Measurements from ENCODE around the gene UBE2E2.

Gene UBE2E2

DNA sequence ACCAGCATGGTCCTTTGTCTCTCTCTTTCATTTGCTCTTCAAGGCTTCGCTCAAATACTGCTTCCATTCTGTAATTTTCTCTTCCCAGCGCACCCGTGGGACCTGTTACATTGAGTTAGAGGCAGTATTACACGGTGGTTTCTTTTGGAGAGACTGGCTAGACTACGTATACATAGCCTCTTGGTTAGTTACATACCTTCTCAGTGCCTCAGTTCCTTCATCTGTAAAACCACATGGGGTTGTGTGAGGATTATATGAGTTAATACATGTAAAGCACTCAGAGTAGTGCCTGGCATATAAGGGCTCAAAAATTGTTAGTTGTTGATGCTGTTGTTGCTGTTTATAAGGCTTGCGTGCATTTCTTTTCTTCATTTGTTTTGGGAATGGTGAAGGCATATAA lies 33.8 kb downstream of the UBE2E2 start:
- no peak for DNase-seq (ENCODE audit: low read depth)
- H3K4me3 ChIP-seq (ENCODE audit: low read depth, low read length), result no peak overlapping the region
- TF ChIP-seq CTCF (IDR thresholded peaks at IDR 0.05; ENCODE audit: low read depth, low read length, missing control alignments), result no peak

DNA sequence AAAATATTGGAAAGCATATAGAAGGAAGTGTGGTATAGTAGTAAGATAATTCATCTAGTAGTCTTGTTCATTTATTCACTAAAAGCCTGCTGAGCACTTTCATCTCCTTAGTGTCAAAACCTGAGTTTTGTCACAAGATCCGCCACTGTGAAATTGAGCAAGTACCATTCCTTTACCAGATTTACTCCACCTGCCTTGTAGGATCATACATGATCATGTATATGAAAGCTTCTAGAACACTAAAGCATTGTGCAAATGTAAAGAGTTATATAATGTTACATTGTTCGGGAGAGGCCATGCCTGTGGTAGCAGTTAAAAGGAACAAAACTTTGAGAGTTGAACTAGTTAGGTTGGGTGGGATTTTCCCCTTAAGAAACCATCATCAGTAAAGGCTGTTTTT lies 35.0 kb downstream of the UBE2E2 start:
- no peak overlapping the region for H3K4me3 ChIP-seq (ENCODE audit: low read depth, low read length)
- DNase-seq (ENCODE audit: low read depth), result no peak
- no peak for TF ChIP-seq CTCF (IDR thresholded peaks at IDR 0.05; ENCODE audit: low read depth, low read length, missing control alignments)

DNA sequence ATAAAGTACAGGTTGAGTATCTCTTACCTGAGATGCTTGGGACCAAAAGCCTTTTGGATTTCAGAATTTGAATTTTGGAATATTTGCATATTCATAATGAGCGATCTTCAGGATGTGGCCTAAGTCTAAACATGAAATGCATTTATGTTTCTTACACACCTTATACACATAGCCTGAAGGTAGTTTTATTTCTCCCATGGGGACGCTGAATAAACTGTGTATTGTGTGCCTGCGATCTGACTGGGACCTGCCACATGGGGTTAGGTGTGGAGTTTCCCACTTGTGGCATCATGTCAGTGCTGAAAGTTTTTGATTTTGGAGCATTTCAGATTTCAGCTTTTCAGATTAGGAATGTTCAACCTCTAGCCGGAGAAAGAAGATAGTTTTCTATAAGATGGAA lies 35.5 kb downstream of the UBE2E2 start:
- TF ChIP-seq CTCF (IDR thresholded peaks at IDR 0.05; ENCODE audit: low read depth, low read length, missing control alignments), result no peak
- DNase-seq (ENCODE audit: low read depth), result no peak

DNA sequence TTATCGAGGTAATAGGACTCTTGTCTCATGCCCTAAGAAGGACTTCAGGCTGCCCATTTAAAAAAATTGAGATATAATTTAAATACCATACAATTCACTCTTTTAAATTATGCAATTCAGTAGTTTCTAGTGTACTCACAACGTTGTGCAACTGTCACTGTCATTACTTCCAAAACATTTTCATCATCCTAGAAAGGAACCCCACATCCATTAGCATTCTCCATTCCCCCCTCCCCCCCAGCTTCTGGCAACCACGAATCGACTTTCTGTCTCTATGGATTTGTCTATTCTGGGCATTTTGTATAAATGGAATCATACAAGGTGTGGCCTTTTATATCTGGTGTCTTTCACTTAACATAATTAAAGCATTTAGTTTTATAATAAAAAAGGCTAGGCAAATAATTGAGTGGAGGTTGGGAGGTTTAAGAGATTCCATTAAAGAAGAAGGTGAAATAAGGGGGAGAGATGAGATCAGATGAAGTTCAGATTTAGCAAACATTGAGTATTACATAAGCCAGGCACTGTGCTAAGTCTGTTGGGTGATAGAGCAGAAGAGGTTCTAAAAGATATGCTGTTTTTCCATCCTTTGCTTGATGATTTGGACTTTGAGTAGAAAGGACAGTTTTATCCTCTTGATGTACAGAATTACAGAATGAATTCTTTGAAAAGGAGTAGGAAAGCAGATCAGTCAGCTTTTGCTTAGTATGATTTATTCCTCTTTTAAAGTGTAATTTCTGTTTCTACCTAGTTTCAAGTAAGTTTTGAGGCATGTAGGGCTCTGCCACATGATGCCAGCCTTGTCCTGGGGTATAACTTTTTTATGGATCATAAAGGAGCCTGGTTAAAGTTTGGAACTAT lies 36.3 kb downstream of the UBE2E2 start:
- TF ChIP-seq CTCF (IDR thresholded peaks at IDR 0.05; ENCODE audit: low read depth, low read length, missing control alignments), result no peak
- no peak for DNase-seq (ENCODE audit: low read depth)

More for the DNA sequence above, 35.5 kb downstream of the UBE2E2 start:
- no peak overlapping the region for H3K4me3 ChIP-seq (ENCODE audit: low read depth, low read length)

DNA sequence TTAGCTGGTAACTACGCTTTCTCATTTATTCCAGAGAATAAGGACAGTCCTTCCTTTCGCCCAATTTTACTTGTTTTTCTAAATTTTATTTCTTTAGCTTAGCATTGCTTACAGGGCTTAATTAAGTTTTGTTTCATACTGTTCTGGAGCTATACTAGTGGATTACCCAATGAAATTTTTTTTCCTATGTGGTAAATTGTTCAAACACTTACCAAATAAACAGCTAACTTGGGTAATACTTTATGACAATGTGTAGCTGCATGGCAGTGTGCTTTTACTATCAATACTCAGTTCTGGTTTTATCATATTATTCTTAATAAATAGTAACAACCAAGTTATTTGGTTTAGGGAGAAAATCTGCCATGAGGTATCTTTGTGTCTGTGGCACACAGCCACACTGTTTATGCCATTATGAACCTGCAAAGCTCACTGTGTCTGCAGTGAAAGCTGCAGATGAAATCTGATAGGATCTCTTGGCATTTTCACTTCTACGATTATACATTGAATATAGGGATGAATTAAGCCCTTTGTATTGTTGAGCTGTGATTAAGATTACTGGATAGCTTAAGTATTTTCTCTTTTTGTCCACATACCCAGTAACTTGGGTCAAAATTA lies 37.2 kb downstream of the UBE2E2 start:
- no peak for TF ChIP-seq CTCF (IDR thresholded peaks at IDR 0.05; ENCODE audit: low read depth, low read length, missing control alignments)
- H3K4me3 ChIP-seq (ENCODE audit: low read depth, low read length), result no peak overlapping the region
- no peak for DNase-seq (ENCODE audit: low read depth)

More for the DNA sequence above, 36.3 kb downstream of the UBE2E2 start:
- no peak overlapping the region for H3K4me3 ChIP-seq (ENCODE audit: low read depth, low read length)

- TF ChIP-seq CTCF (IDR thresholded peaks at IDR 0.05; ENCODE audit: low read depth, low read length, missing control alignments), result no peak
- DNase-seq (ENCODE audit: low read depth), result no peak
- H3K4me3 ChIP-seq (ENCODE audit: low read depth, low read length), result no peak overlapping the region
Measured at GRCh38 chr3:23241256-23241655, 38.1 kb downstream of the UBE2E2 start.
